ENCODE data around the gene RABL2B.
"Not testable (repeated sequence)": the region's sequence is repeated elsewhere in the genome, so short reads cannot be mapped to it uniquely, and the experiment has no call there.

The RABL2B gene

DNA sequence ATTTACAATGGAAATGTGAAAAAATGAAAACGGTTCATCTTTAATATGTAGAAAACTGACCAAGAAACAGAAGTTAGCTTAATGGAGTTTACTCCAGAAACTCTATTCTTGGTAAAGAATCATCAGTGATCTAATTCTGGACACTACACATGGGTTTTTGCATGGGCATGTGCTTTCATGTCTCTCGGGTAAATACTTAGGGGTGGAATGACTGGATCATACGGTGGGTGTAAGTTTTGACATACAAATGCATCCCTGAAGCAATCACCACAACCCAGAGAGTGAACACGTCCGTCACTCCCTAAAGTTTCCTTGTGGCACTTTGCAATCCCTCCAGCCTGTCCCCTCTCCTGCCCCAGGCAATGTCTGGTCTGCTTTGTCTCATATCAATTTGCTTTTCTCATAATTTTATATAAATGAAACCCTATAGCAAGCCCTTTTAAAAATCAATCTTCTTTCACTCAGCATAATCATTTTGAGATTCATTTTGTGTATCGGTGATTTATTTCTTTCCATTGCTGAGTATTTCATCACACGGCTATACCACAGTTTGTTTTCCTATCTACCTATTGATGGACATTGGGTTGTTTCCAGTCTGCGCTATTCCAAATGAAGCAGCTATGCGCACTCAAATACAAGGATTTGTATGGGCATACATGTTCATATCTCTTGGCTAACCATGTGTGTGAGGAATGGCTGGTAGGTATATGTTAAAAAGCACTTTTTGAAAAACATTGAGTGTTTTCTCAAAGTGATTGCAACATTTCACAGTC, 33.9 kb downstream of the RABL2B start:
- H3K4me3 ChIP-seq (ENCODE audit: low read depth, low read length); H3K36me3 ChIP-seq (ENCODE audit: control insufficient read depth in 2 of 2, insufficient read depth in 1 of 2, low read length in 2 of 2); H3K27ac ChIP-seq (ENCODE audit: extremely low read depth, low read depth, low read length); CTCF ChIA-PET; POLR2A ChIA-PET; H3K9me3 ChIP-seq (ENCODE audit: control insufficient read depth, insufficient read depth, low read depth, low read length); H3K4me1 ChIP-seq (ENCODE audit: control insufficient read depth, insufficient read depth, low read length): not testable (repeated sequence)
- TF ChIP-seq ZBTB48 (tag by site-specific recombination; IDR thresholded peaks at IDR 0.05), result peak; percentile 92

DNA sequence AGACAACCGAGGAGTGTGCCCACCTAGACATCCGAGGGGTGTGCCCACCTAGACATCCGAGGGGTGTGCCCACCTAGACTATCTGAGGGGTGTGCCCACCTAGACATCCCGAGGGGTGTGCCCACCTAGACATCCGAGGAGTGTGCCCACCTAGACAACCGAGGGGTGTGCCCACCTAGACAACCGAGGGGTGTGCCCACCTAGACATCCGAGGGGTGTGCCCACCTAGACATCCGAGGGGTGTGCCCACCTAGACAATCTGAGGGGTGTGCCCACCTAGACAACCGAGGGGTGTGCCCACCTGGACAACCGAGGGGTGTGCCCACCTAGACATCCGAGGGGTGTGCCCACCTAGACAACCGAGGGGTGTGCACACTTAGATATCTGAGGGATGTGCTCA, 34.8 kb downstream of the RABL2B start:
- H3K27ac ChIP-seq (ENCODE audit: extremely low read depth, low read depth, low read length); H3K36me3 ChIP-seq (ENCODE audit: control insufficient read depth in 2 of 2, insufficient read depth in 1 of 2, low read length in 2 of 2); H3K9me3 ChIP-seq (ENCODE audit: control insufficient read depth, insufficient read depth, low read depth, low read length); POLR2A ChIA-PET; H3K4me1 ChIP-seq (ENCODE audit: control insufficient read depth, insufficient read depth, low read length); CTCF ChIA-PET; H3K4me3 ChIP-seq (ENCODE audit: low read depth, low read length): not testable (repeated sequence)
- peak; percentile 78 for TF ChIP-seq KLF1 (tag by site-specific recombination; IDR thresholded peaks at IDR 0.05)

GRCh38 chr22:50747521-50747920, 35.9 kb downstream of the RABL2B start:
- POLR2A ChIA-PET, result not testable (repeated sequence)
- CTCF ChIA-PET, result interaction anchor here (0.7 to 1.0 kb wide), 2 partner anchors 16 to 468 kb away, joined by 3 read pairs; no protein-coding TSS in a partner anchor

GRCh38 chr22:50744424-50744823, 39.0 kb downstream of the RABL2B start:
- H3K36me3 ChIP-seq (ENCODE audit: control insufficient read depth in 2 of 2, insufficient read depth in 1 of 2, low read length in 2 of 2); CTCF ChIA-PET; H3K9me3 ChIP-seq (ENCODE audit: control insufficient read depth, insufficient read depth, low read depth, low read length); H3K4me1 ChIP-seq (ENCODE audit: control insufficient read depth, insufficient read depth, low read length); H3K27ac ChIP-seq (ENCODE audit: extremely low read depth, low read depth, low read length); H3K4me3 ChIP-seq (ENCODE audit: low read depth, low read length); POLR2A ChIA-PET: not testable (repeated sequence)

More at GRCh38 chr22:50747521-50747920, 35.9 kb downstream of the RABL2B start:
- H3K9me3 ChIP-seq (ENCODE audit: control insufficient read depth, insufficient read depth, low read depth, low read length); H3K4me3 ChIP-seq (ENCODE audit: low read depth, low read length); H3K27ac ChIP-seq (ENCODE audit: extremely low read depth, low read depth, low read length); H3K36me3 ChIP-seq (ENCODE audit: control insufficient read depth in 2 of 2, insufficient read depth in 1 of 2, low read length in 2 of 2); H3K4me1 ChIP-seq (ENCODE audit: control insufficient read depth, insufficient read depth, low read length): not testable (repeated sequence)

- H3K4me3 ChIP-seq (ENCODE audit: low read depth, low read length); H3K36me3 ChIP-seq (ENCODE audit: control insufficient read depth in 2 of 2, insufficient read depth in 1 of 2, low read length in 2 of 2); H3K9me3 ChIP-seq (ENCODE audit: control insufficient read depth, insufficient read depth, low read depth, low read length); H3K27ac ChIP-seq (ENCODE audit: extremely low read depth, low read depth, low read length); H3K4me1 ChIP-seq (ENCODE audit: control insufficient read depth, insufficient read depth, low read length); CTCF ChIA-PET; POLR2A ChIA-PET: not testable (repeated sequence)
- TF ChIP-seq SCRT1 (tag by site-specific recombination; IDR thresholded peaks at IDR 0.05; ENCODE audit: borderline replicate concordance) (peak; percentile 85), SCRT2 (tag by site-specific recombination; IDR thresholded peaks at IDR 0.05) (peak; percentile 88)
Measured at GRCh38 chr22:50740714-50741113, 42.7 kb downstream of the RABL2B start.

DNA sequence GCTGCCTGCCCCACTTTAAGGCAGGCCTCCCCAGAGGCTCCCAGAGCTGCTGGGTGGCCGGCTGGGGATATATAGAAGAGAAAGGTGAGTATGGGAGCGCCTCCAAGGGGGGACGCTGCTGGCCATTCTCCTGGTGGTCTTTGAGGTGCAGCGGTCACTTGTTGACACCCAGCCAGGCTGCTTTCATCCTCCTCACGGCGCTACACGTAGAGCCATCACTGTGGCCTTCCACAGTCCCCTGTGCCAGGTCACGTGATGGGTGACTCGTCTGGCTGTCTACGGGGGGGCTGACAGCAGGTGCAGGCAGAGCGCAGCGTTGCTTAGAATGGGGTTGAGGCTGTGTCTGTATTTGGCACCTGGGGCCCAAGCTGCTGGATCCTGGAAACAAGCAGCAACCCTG, 43.5 kb downstream of the RABL2B start:
- CTCF ChIA-PET, result no interaction called here
- no peaks in the 10 kb centered on the region for H3K4me1 ChIP-seq (ENCODE audit: control insufficient read depth, insufficient read depth, low read length)
- H3K36me3 ChIP-seq (ENCODE audit: control insufficient read depth in 2 of 2, insufficient read depth in 1 of 2, low read length in 2 of 2), result no peaks in the 10 kb centered on the region
- H3K27ac ChIP-seq (ENCODE audit: extremely low read depth, low read depth, low read length), result no peak overlapping the region
- no peak overlapping the region for H3K4me3 ChIP-seq (ENCODE audit: low read depth, low read length)
- no peaks in the 10 kb centered on the region for H3K9me3 ChIP-seq (ENCODE audit: control insufficient read depth, insufficient read depth, low read depth, low read length)
- POLR2A ChIA-PET, result no interaction called here
- no peak for TF ChIP-seq YY1 (tag by site-specific recombination; IDR thresholded peaks at IDR 0.05)
- peak; percentile 35 for TF ChIP-seq ZIC2 (tag by site-specific recombination; IDR thresholded peaks at IDR 0.05)
- peak; percentile 43; the same call in 1 of the 2 replicates for TF ChIP-seq GLIS1 (tag by site-specific recombination; IDR thresholded peaks at IDR 0.05)

- ChIA-PET POLR2A (no interaction called here), CTCF (no interaction called here)
- no peak overlapping the region for H3K27ac ChIP-seq (ENCODE audit: extremely low read depth, low read depth, low read length)
- H3K36me3 ChIP-seq (ENCODE audit: control insufficient read depth in 2 of 2, insufficient read depth in 1 of 2, low read length in 2 of 2), result no peaks in the 10 kb centered on the region
- no peaks in the 10 kb centered on the region for H3K4me1 ChIP-seq (ENCODE audit: control insufficient read depth, insufficient read depth, low read length)
- H3K4me3 ChIP-seq (ENCODE audit: low read depth, low read length), result no peak overlapping the region
- H3K9me3 ChIP-seq (ENCODE audit: control insufficient read depth, insufficient read depth, low read depth, low read length), result no peaks in the 10 kb centered on the region
- TF ChIP-seq ZNF138 (tag by site-specific recombination; IDR thresholded peaks at IDR 0.05; ENCODE audit: borderline replicate concordance), result no peak
- no peak for TF ChIP-seq KLF17 (tag by site-specific recombination; IDR thresholded peaks at IDR 0.05)
- TF ChIP-seq, protein P1, sequence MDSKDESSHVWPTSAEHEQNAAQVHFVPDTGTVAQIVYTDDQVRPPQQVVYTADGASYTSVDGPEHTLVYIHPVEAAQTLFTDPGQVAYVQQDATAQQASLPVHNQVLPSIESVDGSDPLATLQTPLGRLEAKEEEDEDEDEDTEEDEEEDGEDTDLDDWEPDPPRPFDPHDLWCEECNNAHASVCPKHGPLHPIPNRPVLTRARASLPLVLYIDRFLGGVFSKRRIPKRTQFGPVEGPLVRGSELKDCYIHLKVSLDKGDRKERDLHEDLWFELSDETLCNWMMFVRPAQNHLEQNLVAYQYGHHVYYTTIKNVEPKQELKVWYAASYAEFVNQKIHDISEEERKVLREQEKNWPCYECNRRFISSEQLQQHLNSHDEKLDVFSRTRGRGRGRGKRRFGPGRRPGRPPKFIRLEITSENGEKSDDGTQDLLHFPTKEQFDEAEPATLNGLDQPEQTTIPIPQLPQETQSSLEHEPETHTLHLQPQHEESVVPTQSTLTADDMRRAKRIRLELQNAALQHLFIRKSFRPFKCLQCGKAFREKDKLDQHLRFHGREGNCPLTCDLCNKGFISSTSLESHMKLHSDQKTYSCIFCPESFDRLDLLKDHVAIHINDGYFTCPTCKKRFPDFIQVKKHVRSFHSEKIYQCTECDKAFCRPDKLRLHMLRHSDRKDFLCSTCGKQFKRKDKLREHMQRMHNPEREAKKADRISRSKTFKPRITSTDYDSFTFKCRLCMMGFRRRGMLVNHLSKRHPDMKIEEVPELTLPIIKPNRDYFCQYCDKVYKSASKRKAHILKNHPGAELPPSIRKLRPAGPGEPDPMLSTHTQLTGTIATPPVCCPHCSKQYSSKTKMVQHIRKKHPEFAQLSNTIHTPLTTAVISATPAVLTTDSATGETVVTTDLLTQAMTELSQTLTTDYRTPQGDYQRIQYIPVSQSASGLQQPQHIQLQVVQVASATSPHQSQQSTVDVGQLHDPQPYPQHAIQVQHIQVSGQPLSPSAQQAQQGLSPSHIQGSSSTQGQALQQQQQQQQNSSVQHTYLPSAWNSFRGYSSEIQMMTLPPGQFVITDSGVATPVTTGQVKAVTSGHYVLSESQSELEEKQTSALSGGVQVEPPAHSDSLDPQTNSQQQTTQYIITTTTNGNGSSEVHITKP (tag by site-specific recombination; IDR thresholded peaks at IDR 0.05), result no peak
- peak; percentile 52 for TF ChIP-seq ZNF341 (tag by site-specific recombination; IDR thresholded peaks at IDR 0.05; ENCODE audit: low read depth)
- no peak for TF ChIP-seq ZNF658 (tag by site-specific recombination; IDR thresholded peaks at IDR 0.05)
Measured at GRCh38 chr22:50739279-50739691, 44.2 kb downstream of the RABL2B start.
